Vagina (tissue), 2 donors: ENCODE measurements around the gene NINJ2.

ENCODE experiments used
- CTCF ChIP-seq, 3 experiments: fragments of 450-650 bp in 2 of 3; fragments of 200-600 bp in 1 of 3; sonication (generic) in 1 of 3; IDR thresholded peaks; one replicate each; pipeline ENCODE4 v1.5.1; 2017 to 2019; ENCODE audit warnings: antibody characterized with exemption in 3 of 3, mild to moderate bottlenecking in 2 of 3, moderate library complexity in 2 of 3
- POLR2A ChIP-seq, 2 donors: fragments of 450-650 bp; IDR thresholded peaks; one replicate each; pipeline ENCODE4 v1.6.1; 2017; ENCODE audit warnings: antibody characterized with exemption in 2 of 2, mild to moderate bottlenecking in 2 of 2, moderate library complexity in 2 of 2

GRCh38 chr12:531951-532585 is 131.2 kb downstream of the NINJ2 start:
- TF ChIP-seq POLR2A (IDR thresholded peaks at IDR 0.05) (no peak), CTCF (IDR thresholded peaks at IDR 0.05) (no peak)
